ENCODE results near the gene PWP1.

DNA sequence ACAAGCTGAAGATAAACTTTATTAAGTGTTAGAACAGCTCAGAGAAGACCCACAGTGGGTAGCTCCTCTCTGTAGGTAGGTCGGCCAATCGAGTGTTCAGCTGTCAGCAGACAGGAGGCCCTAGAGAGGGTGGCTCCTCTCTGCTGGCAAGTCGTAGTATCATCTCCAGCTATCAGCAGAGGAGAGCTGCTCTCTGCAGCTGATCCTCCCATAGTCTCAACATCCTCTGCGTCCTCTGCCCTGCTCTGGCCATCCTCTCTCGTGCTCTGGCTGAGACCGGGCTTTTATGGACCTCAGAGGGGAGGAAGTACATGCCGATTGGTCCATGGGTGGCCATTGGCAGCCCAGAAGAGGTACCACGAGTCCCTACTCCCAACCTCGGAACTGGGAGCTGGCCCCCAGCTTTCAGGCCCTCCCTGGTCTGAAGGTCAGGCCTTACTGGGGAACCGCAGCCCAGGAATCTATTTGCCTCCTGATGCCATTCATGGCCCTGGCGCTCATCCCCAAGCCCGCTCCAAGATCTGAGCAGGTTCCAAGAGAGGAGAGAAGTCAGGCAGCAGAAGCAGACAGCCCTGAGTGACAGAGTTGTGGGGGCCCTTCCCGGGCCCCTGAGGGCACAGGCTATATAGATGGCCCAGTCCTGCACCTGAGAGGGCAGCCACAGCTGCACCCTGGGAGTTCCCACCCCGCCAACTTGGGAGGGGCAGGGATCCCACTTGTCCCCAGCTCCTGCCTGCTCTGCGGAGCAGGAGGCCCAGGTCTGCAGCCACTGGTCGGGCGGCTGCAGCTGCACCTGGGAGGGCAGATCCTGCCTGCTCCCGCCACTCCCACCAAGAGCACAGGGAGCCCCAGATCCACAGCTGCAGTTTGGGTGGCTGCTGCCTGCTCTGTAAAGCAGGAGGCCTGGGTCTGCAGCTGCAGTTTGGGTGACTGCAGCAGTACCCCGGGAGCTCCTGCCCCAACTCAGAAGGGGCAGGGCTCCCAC, 3.5 kb upstream of the PWP1 start:
- TF ChIP-seq POLR2A (IDR thresholded peaks at IDR 0.05; ENCODE audit: low read depth, low read length) (no peak), TAF1 (IDR thresholded peaks at IDR 0.05; ENCODE audit: low read depth, low read length) (no peak), POLR2AphosphoS5 (IDR thresholded peaks at IDR 0.05; ENCODE audit: low read depth, low read length) (no peak), SPI1 (IDR thresholded peaks at IDR 0.05; ENCODE audit: low read depth, low read length) (no peak)

Measured in GM12891 (cell line).